ENCODE data around the gene OPA1.

OPA1 gene

GRCh38 chr3:193719735-193720134, 126.7 kb downstream of the OPA1 start:
- TF ChIP-seq GATA3 (IDR thresholded peaks at IDR 0.05; ENCODE audit: low read depth, low read length) (no peak), GATA2 (IDR thresholded peaks at IDR 0.05; ENCODE audit: low read depth, low read length) (no peak)

GRCh38 chr3:193720169-193720568, 127.2 kb downstream of the OPA1 start:
- TF ChIP-seq GATA2 (IDR thresholded peaks at IDR 0.05; ENCODE audit: low read depth, low read length) (no peak), GATA3 (IDR thresholded peaks at IDR 0.05; ENCODE audit: low read depth, low read length) (no peak)

GRCh38 chr3:193722566-193722965, 129.6 kb downstream of the OPA1 start:
- no peak for TF ChIP-seq GATA2 (IDR thresholded peaks at IDR 0.05; ENCODE audit: low read depth, low read length)
- no peak for TF ChIP-seq GATA3 (IDR thresholded peaks at IDR 0.05; ENCODE audit: low read depth, low read length)

DNA sequence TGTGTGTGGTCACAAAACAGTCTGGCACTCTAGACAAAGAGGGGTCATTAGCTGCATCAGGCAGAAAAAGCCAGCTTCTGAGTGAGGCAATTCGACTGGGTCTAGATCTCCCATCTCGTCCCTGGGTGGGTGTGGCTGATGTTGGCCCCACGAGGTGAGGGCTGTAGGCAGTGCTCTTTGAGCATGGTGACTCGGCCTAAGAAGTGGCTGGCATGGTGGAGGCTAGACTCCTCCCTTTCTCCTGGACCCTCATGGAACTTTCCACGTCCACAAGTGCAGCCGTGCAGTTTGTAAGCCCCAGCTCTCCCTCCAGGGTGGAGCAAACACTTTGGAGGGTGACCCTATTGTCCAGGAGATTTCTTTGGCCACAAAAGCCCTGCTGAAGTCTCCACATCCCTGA, 134.1 kb downstream of the OPA1 start:
- TF ChIP-seq GATA3 (IDR thresholded peaks at IDR 0.05; ENCODE audit: low read depth, low read length), result no peak
- TF ChIP-seq GATA2 (IDR thresholded peaks at IDR 0.05; ENCODE audit: low read depth, low read length), result no peak

GRCh38 chr3:193728429-193729087, 135.6 kb downstream of the OPA1 start:
- TF ChIP-seq GATA3 (IDR thresholded peaks at IDR 0.05; ENCODE audit: low read depth, low read length) (no peak), GATA2 (IDR thresholded peaks at IDR 0.05; ENCODE audit: low read depth, low read length) (no peak)

- no peak for TF ChIP-seq GATA3 (IDR thresholded peaks at IDR 0.05; ENCODE audit: low read depth, low read length)
- TF ChIP-seq GATA2 (IDR thresholded peaks at IDR 0.05; ENCODE audit: low read depth, low read length), result no peak
These were observed 136.1 kb downstream of the OPA1 start for GRCh38 chr3:193729088-193729465.

GRCh38 chr3:193729601-193730000, 136.6 kb downstream of the OPA1 start:
- TF ChIP-seq GATA3 (IDR thresholded peaks at IDR 0.05; ENCODE audit: low read depth, low read length), result no peak
- TF ChIP-seq GATA2 (IDR thresholded peaks at IDR 0.05; ENCODE audit: low read depth, low read length), result no peak

DNA sequence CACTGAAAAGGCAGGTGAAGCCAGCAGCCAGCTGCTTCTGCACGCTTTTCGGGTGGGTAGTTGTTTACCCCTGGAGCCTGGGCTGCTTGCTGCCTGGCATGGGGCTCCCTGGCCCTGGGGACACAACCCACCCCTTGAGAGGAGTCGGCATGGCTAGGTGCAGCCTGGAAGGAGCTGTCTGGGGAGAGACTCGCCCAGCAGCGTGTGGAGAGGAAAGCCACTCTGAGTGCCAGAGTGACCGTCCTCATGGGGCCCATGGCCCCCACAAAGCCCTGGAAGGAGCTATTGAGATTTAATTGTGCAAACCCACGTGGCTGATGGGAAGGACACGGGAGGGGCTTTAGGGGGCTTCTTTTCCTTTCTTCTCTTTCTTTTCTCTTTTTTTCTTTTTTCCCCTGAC, 137.5 kb downstream of the OPA1 start:
- no peak for TF ChIP-seq GATA3 (IDR thresholded peaks at IDR 0.05; ENCODE audit: low read depth, low read length)
- TF ChIP-seq GATA2 (IDR thresholded peaks at IDR 0.05; ENCODE audit: low read depth, low read length), result no peak

DNA sequence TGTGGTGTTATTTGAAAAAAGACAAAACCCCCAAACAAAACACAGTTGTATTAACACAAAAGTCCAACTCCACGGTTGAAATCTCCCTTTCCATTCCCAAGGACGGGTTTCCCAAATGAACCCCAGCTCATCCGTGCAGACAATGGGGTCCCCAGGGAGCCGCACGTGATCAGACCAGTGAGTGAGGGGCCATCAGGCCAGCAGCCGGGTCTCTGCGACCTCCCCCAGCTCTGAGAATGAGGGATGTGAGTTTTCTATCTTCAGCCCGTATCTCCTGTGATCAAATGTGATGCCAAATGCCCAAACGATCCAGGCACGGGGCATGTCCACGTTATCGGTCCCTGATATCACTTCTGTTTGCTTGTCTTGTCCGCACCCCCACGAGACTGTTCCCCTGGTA, 138.0 kb downstream of the OPA1 start:
- TF ChIP-seq GATA3 (IDR thresholded peaks at IDR 0.05; ENCODE audit: low read depth, low read length) (no peak), GATA2 (IDR thresholded peaks at IDR 0.05; ENCODE audit: low read depth, low read length) (no peak)

- TF ChIP-seq GATA3 (IDR thresholded peaks at IDR 0.05; ENCODE audit: low read depth, low read length), result no peak
- TF ChIP-seq GATA2 (IDR thresholded peaks at IDR 0.05; ENCODE audit: low read depth, low read length), result no peak
These were observed 138.6 kb downstream of the OPA1 start for GRCh38 chr3:193731656-193732055.

- TF ChIP-seq GATA2 (IDR thresholded peaks at IDR 0.05; ENCODE audit: low read depth, low read length) (no peak), GATA3 (IDR thresholded peaks at IDR 0.05; ENCODE audit: low read depth, low read length) (no peak)
These were observed 139.4 kb downstream of the OPA1 start for GRCh38 chr3:193732391-193732790.

GRCh38 chr3:193732827-193733226, 139.8 kb downstream of the OPA1 start:
- no peak for TF ChIP-seq GATA3 (IDR thresholded peaks at IDR 0.05; ENCODE audit: low read depth, low read length)
- TF ChIP-seq GATA2 (IDR thresholded peaks at IDR 0.05; ENCODE audit: low read depth, low read length), result no peak

DNA sequence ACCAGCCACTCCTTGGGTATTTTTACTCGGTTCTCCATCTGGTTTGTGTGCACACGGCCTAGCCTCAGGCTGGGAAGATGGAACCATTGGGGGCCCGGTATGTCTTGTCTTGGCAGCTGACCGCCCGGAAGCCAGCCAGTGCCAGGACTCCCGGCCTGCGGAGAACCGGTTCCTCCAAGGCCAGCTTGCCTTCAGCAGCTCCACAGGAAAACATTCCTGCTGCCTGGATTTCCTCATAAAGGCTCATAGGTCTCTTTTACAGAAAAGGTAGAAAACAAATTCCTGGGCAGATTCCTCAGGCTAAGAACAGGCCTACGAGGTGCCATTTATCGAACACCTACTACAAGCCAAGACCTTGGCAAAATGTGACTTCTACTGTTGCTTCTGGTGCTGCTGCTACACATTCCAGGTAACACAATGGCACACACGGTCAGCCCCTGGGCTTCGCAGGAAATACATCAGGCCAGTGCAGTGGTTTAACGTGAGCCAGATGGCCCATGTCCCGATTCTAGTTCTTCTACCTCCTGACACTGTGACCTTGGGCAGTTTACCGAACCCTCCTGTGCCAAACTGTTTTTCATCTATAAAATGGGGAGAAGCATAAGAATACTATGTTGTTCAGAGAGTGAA, 141.8 kb downstream of the OPA1 start:
- TF ChIP-seq GATA3 (IDR thresholded peaks at IDR 0.05; ENCODE audit: low read depth, low read length) (no peak), GATA2 (IDR thresholded peaks at IDR 0.05; ENCODE audit: low read depth, low read length) (no peak)

GRCh38 chr3:193735850-193736249, 142.8 kb downstream of the OPA1 start:
- TF ChIP-seq GATA2 (IDR thresholded peaks at IDR 0.05; ENCODE audit: low read depth, low read length) (no peak), GATA3 (IDR thresholded peaks at IDR 0.05; ENCODE audit: low read depth, low read length) (no peak)

DNA sequence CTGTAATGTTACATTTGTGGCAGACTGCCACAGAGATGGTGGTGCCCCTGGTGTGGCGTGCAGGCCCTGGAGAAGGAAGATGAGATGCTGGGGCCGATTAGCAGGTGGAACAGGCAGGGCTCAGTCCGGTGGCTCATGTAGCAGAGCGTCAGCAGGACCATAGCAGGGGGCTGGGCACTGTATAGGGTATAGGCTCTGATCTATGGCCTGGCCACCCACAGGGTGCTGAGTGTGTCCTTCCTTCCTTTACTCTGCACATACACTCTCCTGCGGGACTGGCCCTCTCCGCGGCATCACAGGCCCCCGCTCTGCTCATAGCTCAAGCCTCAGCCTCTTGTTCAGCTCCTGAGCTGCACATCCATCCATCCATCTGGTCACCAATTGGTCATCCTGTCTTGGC, 143.6 kb downstream of the OPA1 start:
- TF ChIP-seq GATA3 (IDR thresholded peaks at IDR 0.05; ENCODE audit: low read depth, low read length) (no peak), GATA2 (IDR thresholded peaks at IDR 0.05; ENCODE audit: low read depth, low read length) (no peak)
